ENCODE results near the gene TUBB2A. TPM values are rescaled to one million over a fixed set of nuclear protein-coding genes. Genes with fewer than 3 reads are reported as not detected.
"Not testable (repeated sequence)": the region's sequence is repeated elsewhere in the genome, so short reads cannot be mapped to it uniquely, and the experiment has no call there.

The TUBB2A gene
- total RNA-seq, 1 donor from 2014 or later, result 73.6 TPM

DNA sequence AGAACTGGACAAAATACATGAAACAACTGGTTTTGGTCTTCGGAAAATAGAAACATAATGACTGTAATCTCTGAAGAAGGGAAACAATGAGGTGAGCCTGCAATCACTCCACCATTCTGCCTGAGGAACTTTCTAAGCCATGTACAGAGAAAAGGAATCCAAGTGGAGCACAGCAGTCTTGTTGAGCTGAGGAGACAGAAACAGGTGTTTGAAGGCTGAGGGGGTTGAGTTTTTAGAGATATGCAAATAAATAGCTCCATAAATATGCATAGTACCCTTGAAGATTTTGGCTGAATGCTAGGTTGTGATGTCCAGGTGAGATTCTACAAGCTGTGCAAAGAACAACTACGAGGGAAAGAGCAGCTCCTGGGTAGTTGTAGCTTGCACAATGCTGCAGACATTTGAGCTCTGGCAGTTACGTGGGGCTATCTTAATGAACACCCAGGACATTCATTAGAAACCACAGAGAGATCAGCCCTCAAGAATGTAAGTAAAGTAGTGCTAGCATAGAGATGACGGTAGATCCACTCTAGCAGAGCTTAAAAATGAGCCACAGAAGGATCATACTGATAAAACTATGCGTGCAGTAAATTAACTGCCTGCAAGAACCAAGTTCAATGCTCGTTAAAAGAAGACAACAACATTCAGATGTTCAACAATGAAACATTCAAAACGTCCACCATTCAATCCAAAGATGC lies 45.8 kb upstream of the TUBB2A start:
- Mint-ChIP-seq H3K9me3 (ENCODE audit: unreplicated experiment) (no peaks in the 10 kb centered on the region), H3K4me1 (ENCODE audit: unreplicated experiment) (no peaks in the 10 kb centered on the region), H3K36me3 (ENCODE audit: low read depth, unreplicated experiment) (no peaks in the 10 kb centered on the region), H3K4me3 (ENCODE audit: unreplicated experiment) (peak overlapping the region; percentile 19), H3K27me3 (ENCODE audit: unreplicated experiment) (peaks cover 6% of the 10 kb centered on the region), H3K27ac (ENCODE audit: unreplicated experiment) (no peak overlapping the region)
- no peak for DNase-seq (ENCODE audit: low spot score)
- TF ChIP-seq, protein P1, sequence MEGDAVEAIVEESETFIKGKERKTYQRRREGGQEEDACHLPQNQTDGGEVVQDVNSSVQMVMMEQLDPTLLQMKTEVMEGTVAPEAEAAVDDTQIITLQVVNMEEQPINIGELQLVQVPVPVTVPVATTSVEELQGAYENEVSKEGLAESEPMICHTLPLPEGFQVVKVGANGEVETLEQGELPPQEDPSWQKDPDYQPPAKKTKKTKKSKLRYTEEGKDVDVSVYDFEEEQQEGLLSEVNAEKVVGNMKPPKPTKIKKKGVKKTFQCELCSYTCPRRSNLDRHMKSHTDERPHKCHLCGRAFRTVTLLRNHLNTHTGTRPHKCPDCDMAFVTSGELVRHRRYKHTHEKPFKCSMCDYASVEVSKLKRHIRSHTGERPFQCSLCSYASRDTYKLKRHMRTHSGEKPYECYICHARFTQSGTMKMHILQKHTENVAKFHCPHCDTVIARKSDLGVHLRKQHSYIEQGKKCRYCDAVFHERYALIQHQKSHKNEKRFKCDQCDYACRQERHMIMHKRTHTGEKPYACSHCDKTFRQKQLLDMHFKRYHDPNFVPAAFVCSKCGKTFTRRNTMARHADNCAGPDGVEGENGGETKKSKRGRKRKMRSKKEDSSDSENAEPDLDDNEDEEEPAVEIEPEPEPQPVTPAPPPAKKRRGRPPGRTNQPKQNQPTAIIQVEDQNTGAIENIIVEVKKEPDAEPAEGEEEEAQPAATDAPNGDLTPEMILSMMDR (IDR thresholded peaks at IDR 0.05; ENCODE audit: unreplicated experiment), result no peak

DNA sequence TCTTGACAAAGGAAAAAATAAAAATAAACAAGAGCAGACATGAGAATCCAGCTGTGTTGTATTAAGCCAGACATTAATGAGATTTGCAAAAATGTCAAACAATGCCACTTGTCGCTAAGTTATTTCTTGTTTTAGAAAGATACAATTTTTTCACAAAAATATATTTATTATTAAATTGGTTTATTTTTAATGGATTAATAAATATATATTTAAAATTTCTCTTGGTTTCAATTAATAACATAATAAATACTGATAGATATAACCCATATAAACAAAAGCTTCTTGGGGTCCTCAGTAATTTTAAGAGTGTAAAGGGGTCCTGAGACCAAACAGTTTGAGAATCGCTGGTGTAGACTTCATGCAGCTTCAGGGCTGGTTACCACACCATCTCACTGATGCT lies 44.0 kb upstream of the TUBB2A start:
- H3K27me3 Mint-ChIP-seq (ENCODE audit: unreplicated experiment), result peaks cover 2% of the 10 kb centered on the region
- H3K36me3 Mint-ChIP-seq (ENCODE audit: low read depth, unreplicated experiment), result no peaks in the 10 kb centered on the region
- H3K27ac Mint-ChIP-seq (ENCODE audit: unreplicated experiment), result no peak overlapping the region
- TF ChIP-seq, protein P1 (IDR thresholded peaks at IDR 0.05; ENCODE audit: unreplicated experiment), result no peak
- no peaks in the 10 kb centered on the region for H3K4me1 Mint-ChIP-seq (ENCODE audit: unreplicated experiment)
- DNase-seq (ENCODE audit: low spot score), result no peak
- H3K9me3 Mint-ChIP-seq (ENCODE audit: unreplicated experiment), result no peaks in the 10 kb centered on the region
- no peak overlapping the region for H3K4me3 Mint-ChIP-seq (ENCODE audit: unreplicated experiment)

DNA sequence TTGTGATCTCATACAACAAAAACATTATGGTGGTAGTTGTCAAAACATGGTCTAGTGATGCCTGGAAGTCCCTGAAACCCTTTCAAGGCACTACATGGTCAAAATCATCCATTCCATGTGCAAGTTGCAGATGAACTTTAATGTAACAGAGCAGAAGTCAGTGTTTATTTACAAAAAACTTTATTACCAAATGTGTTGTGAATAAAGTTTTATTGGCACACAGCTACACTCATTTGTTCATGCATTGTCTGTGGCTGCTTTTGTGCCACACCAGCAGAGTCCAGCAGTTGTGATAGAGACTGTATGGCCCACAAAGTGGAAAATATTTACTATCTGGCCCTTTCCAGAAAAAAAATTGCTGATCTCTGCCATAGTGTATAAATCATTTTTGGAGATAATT lies 43.3 kb upstream of the TUBB2A start:
- no peak overlapping the region for H3K27ac Mint-ChIP-seq (ENCODE audit: unreplicated experiment)
- no peak for DNase-seq (ENCODE audit: low spot score)

DNA sequence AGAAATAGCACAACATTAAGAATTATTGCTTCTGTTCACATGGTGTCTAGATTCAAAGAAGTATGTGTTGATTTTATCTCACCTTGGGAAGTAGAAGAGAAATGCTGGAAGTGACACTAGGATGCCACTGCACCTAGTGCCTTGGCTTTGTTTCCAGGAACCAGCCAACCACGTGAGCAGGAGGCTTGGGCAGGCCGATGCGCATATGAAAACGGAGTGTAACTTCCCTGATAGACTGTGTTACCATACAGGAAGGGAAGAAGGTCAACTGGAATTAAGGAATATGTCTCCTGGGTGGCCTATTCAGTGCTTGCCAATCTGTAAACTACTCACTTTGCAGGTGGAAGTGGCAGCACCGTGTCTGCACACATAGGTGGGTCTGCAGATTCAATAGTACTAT lies 42.0 kb upstream of the TUBB2A start:
- peaks cover 1% of the 10 kb centered on the region for H3K27me3 Mint-ChIP-seq (ENCODE audit: unreplicated experiment)
- no peak for DNase-seq (ENCODE audit: low spot score)
- no peak overlapping the region for H3K27ac Mint-ChIP-seq (ENCODE audit: unreplicated experiment)
- H3K4me3 Mint-ChIP-seq (ENCODE audit: unreplicated experiment), result no peak overlapping the region
- H3K4me1 Mint-ChIP-seq (ENCODE audit: unreplicated experiment), result no peaks in the 10 kb centered on the region
- TF ChIP-seq, protein P1 (IDR thresholded peaks at IDR 0.05; ENCODE audit: unreplicated experiment), result no peak
- H3K9me3 Mint-ChIP-seq (ENCODE audit: unreplicated experiment), result no peaks in the 10 kb centered on the region
- H3K36me3 Mint-ChIP-seq (ENCODE audit: low read depth, unreplicated experiment), result no peaks in the 10 kb centered on the region

More for the DNA sequence above, 43.3 kb upstream of the TUBB2A start:
- Mint-ChIP-seq H3K4me1 (ENCODE audit: unreplicated experiment) (no peaks in the 10 kb centered on the region), H3K4me3 (ENCODE audit: unreplicated experiment) (no peak overlapping the region), H3K9me3 (ENCODE audit: unreplicated experiment) (no peaks in the 10 kb centered on the region), H3K36me3 (ENCODE audit: low read depth, unreplicated experiment) (no peaks in the 10 kb centered on the region), H3K27me3 (ENCODE audit: unreplicated experiment) (peaks cover 1% of the 10 kb centered on the region)
- TF ChIP-seq, protein P1 (IDR thresholded peaks at IDR 0.05; ENCODE audit: unreplicated experiment), result no peak

DNA sequence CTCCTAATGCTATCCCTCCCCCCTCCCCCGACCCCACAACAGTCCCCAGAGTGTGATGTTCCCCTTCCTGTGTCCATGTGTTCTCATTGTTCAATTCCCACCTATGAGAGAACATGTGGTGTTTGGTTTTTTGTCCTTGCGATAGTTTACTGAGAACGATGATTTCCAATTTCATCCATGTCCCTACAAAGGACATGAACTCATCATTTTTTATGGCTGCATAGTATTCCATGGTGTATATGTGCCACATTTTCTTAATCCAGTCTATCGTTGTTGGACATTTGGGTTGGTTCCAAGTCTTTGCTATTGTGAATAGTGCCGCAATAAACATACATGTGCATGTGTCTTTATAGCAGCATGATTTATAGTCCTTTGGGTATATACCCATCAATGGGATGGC lies 40.4 kb upstream of the TUBB2A start:
- not testable (repeated sequence) for H3K4me3 Mint-ChIP-seq (ENCODE audit: unreplicated experiment); H3K36me3 Mint-ChIP-seq (ENCODE audit: low read depth, unreplicated experiment)

More for the DNA sequence above, 40.4 kb upstream of the TUBB2A start:
- DNase-seq (ENCODE audit: low spot score); H3K27ac Mint-ChIP-seq (ENCODE audit: unreplicated experiment); H3K9me3 Mint-ChIP-seq (ENCODE audit: unreplicated experiment); H3K27me3 Mint-ChIP-seq (ENCODE audit: unreplicated experiment); H3K4me1 Mint-ChIP-seq (ENCODE audit: unreplicated experiment): not testable (repeated sequence)

Data from endothelial cell (in vitro differentiated cells).